Activated T-cell treated with anti-CD3 and anti-CD28 coated beads for 4 hours (primary cell): ENCODE data around the gene LMBRD1.
A peak's percentile ranks its signal among the peaks of the same experiment; 100 is the strongest.
"Not testable (repeated sequence)": the region's sequence is repeated elsewhere in the genome, so short reads cannot be mapped to it uniquely, and the experiment has no call there.

Source experiments
- DNase-seq: peaks from one replicate; pipeline ENCODE4 v3.0.0-alpha.2; 2020

The LMBRD1 gene

GRCh38 chr6:69796073-69796641, 653 bp downstream of the LMBRD1 start:
- peak; percentile 9 for DNase-seq

- DNase-seq, result no peak
These were observed 1.2 kb downstream of the LMBRD1 start for GRCh38 chr6:69795469-69796072.

- no peak for DNase-seq
These were observed 4.5 kb downstream of the LMBRD1 start for GRCh38 chr6:69792292-69792691.

GRCh38 chr6:69791065-69791471, 5.7 kb downstream of the LMBRD1 start:
- no peak for DNase-seq

GRCh38 chr6:69790629-69791028, 6.2 kb downstream of the LMBRD1 start:
- DNase-seq, result no peak

- DNase-seq, result no peak
These were observed 7.2 kb downstream of the LMBRD1 start for GRCh38 chr6:69789578-69789977.

- DNase-seq, result not testable (repeated sequence)
These were observed 9.4 kb downstream of the LMBRD1 start for GRCh38 chr6:69787436-69787835.

- no peak for DNase-seq
These were observed 11.1 kb downstream of the LMBRD1 start for GRCh38 chr6:69785697-69786096.

- DNase-seq, result no peak
These were observed 12.0 kb downstream of the LMBRD1 start for GRCh38 chr6:69784595-69785377.

GRCh38 chr6:69783108-69783507, 13.7 kb downstream of the LMBRD1 start:
- no peak for DNase-seq

GRCh38 chr6:69780585-69781178, 16.1 kb downstream of the LMBRD1 start:
- DNase-seq, result no peak

GRCh38 chr6:69775941-69776340, 20.9 kb downstream of the LMBRD1 start:
- no peak for DNase-seq

GRCh38 chr6:69775585-69775849, 21.3 kb downstream of the LMBRD1 start:
- DNase-seq, result no peak

- no peak for DNase-seq
These were observed 21.8 kb downstream of the LMBRD1 start for GRCh38 chr6:69774740-69775584.

GRCh38 chr6:69771158-69771906, 25.5 kb downstream of the LMBRD1 start:
- no peak for DNase-seq

GRCh38 chr6:69768664-69769063, 28.1 kb downstream of the LMBRD1 start:
- no peak for DNase-seq

- DNase-seq, result no peak
These were observed 33.0 kb downstream of the LMBRD1 start for GRCh38 chr6:69763763-69764162.

- no peak for DNase-seq
These were observed 35.0 kb downstream of the LMBRD1 start for GRCh38 chr6:69761853-69762252.

- DNase-seq, result no peak
These were observed 38.6 kb downstream of the LMBRD1 start for GRCh38 chr6:69758214-69758613.

GRCh38 chr6:69756907-69757306, 39.9 kb downstream of the LMBRD1 start:
- DNase-seq, result no peak

- no peak for DNase-seq
These were observed 40.4 kb downstream of the LMBRD1 start for GRCh38 chr6:69756366-69756765.

GRCh38 chr6:69735027-69735426, 61.8 kb downstream of the LMBRD1 start:
- DNase-seq, result no peak
